ENCODE measurements around the gene CFAP74.

CFAP74 gene

GRCh38 chr1:2041887-2042286 lies 38.3 kb upstream of the CFAP74 start:
- DNase-seq (ENCODE audit: low read depth), result no peak
- TF ChIP-seq, protein P1, sequence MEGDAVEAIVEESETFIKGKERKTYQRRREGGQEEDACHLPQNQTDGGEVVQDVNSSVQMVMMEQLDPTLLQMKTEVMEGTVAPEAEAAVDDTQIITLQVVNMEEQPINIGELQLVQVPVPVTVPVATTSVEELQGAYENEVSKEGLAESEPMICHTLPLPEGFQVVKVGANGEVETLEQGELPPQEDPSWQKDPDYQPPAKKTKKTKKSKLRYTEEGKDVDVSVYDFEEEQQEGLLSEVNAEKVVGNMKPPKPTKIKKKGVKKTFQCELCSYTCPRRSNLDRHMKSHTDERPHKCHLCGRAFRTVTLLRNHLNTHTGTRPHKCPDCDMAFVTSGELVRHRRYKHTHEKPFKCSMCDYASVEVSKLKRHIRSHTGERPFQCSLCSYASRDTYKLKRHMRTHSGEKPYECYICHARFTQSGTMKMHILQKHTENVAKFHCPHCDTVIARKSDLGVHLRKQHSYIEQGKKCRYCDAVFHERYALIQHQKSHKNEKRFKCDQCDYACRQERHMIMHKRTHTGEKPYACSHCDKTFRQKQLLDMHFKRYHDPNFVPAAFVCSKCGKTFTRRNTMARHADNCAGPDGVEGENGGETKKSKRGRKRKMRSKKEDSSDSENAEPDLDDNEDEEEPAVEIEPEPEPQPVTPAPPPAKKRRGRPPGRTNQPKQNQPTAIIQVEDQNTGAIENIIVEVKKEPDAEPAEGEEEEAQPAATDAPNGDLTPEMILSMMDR (IDR thresholded peaks at IDR 0.05; ENCODE audit: control insufficient read depth, insufficient read depth, low read depth, low read length, missing control alignments), result no peak

DNA sequence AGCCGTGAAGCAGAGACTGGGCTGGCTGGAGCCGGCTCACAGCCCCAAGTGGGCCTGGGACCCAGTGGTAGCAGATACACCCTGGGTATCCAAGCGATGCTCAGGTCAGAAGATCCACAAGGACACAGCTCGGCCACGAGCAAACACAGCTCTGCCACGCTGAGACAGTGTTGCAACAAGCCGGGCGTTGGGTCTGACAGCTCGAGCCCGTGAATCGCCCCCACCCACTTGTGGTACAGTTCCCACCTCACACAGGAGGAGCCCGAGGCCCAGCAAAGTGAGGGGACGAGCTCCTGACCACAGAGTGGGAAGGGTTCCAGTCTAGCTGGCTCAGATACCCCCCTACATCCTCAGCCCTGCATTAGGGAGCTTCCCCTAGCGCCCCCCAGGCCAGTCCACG lies 37.7 kb upstream of the CFAP74 start:
- TF ChIP-seq, protein P1 (IDR thresholded peaks at IDR 0.05; ENCODE audit: control insufficient read depth, insufficient read depth, low read depth, low read length, missing control alignments), result no peak

More at GRCh38 chr1:2041887-2042286, 38.3 kb upstream of the CFAP74 start:
- no peak overlapping the region for H3K4me3 ChIP-seq (ENCODE audit: control insufficient read depth, low read depth, low read length)

GRCh38 chr1:2039251-2039650 lies 35.7 kb upstream of the CFAP74 start:
- TF ChIP-seq, protein P1 (IDR thresholded peaks at IDR 0.05; ENCODE audit: control insufficient read depth, insufficient read depth, low read depth, low read length, missing control alignments), result no peak
- DNase-seq (ENCODE audit: low read depth), result no peak

More for the DNA sequence above, 37.7 kb upstream of the CFAP74 start:
- no peak for DNase-seq (ENCODE audit: low read depth)
- H3K4me3 ChIP-seq (ENCODE audit: control insufficient read depth, low read depth, low read length), result no peak overlapping the region

DNA sequence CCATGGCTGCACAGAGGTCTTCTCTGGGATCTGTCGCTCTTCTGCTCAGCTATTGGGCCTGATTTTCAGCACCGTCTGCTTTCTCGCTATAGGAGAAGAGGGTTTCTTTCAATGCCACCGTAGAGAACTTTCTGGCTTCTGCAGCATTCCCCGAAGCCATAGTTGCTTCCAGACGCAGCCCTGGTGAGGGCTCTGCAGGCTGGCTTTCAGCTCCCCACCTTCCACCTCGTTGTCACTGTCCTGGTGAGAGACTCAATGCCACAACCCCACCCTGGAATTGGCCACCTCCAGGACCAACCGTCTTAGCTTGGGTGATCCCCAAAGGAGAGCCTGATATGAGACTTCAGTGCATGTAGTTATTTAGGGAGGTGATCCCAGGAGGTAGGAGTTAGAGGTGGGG lies 34.6 kb upstream of the CFAP74 start:
- TF ChIP-seq, protein P1 (IDR thresholded peaks at IDR 0.05; ENCODE audit: control insufficient read depth, insufficient read depth, low read depth, low read length, missing control alignments), result no peak
- DNase-seq (ENCODE audit: low read depth), result no peak
- H3K4me3 ChIP-seq (ENCODE audit: control insufficient read depth, low read depth, low read length), result no peak overlapping the region

More at GRCh38 chr1:2039251-2039650, 35.7 kb upstream of the CFAP74 start:
- no peak overlapping the region for H3K4me3 ChIP-seq (ENCODE audit: control insufficient read depth, low read depth, low read length)

DNA sequence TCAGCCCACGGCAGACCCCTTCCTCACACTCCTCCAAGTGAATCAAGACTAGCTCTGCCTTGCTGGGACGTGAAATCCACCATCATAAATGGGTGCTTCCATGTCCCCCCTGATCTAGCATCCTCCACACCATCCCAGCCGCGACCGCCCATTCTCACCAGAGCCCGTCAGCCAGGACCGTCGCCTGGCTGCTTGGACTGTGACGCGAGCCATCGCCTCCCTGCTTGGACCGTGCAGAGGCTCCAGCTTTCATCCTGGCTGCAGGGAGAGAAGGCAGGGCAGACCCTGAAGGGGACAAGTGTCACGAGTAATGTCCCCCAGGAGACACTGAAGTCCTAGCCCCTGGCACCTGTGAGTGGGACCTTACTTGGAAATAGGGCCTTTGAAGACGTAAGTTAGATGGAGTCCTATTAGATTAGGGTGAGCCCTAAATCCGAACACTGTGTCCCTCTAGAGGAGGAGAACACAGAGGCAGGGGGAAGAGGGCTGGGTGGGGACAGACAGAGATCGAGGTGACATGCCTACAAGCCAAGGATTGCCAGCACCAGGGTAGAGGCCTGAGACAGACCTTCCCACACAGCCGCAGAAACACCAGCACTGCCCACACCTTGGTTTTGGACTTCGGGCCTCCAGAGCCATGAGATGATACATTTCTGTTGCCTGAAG lies 33.9 kb upstream of the CFAP74 start:
- no peak for DNase-seq (ENCODE audit: low read depth)
- TF ChIP-seq, protein P1 (IDR thresholded peaks at IDR 0.05; ENCODE audit: control insufficient read depth, insufficient read depth, low read depth, low read length, missing control alignments), result no peak
- H3K4me3 ChIP-seq (ENCODE audit: control insufficient read depth, low read depth, low read length), result no peak overlapping the region

- H3K4me3 ChIP-seq (ENCODE audit: control insufficient read depth, low read depth, low read length), result no peak overlapping the region
- DNase-seq (ENCODE audit: low read depth), result no peak
- TF ChIP-seq, protein P1 (IDR thresholded peaks at IDR 0.05; ENCODE audit: control insufficient read depth, insufficient read depth, low read depth, low read length, missing control alignments), result no peak
These were observed 32.7 kb upstream of the CFAP74 start for GRCh38 chr1:2036287-2036686.
